NCI-H446 (cell line): Measurements from ENCODE around the gene RFX8.
"Not testable (repeated sequence)": the region's sequence is repeated elsewhere in the genome, so short reads cannot be mapped to it uniquely, and the experiment has no call there.

Experiments used
- DNase-seq, 2 experiments: peaks; one replicate each; lab custom pipeline; 2025; lab: John Stamatoyannopoulos, UW

Gene RFX8

GRCh38 chr2:101486258-101486701 lies 11.4 kb upstream of the RFX8 start:
- no peak for DNase-seq

- DNase-seq, result no peak
Observed at GRCh38 chr2:101485856-101486255, 10.9 kb upstream of the RFX8 start.

GRCh38 chr2:101480764-101481163 lies 5.9 kb upstream of the RFX8 start:
- no peak for DNase-seq

- no peak for DNase-seq
Observed at GRCh38 chr2:101479810-101480209, 4.9 kb upstream of the RFX8 start.

- no peak for DNase-seq
Observed at GRCh38 chr2:101479328-101479727, 4.4 kb upstream of the RFX8 start.

- no peak for DNase-seq
Observed at GRCh38 chr2:101478181-101479001, 3.5 kb upstream of the RFX8 start.

- no peak for DNase-seq
Observed at GRCh38 chr2:101477556-101477955, 2.6 kb upstream of the RFX8 start.

- DNase-seq, result no peak
Observed at GRCh38 chr2:101476605-101477208, 1.8 kb upstream of the RFX8 start.

GRCh38 chr2:101473911-101474701 lies 806 bp downstream of the RFX8 start:
- DNase-seq, result no peak

- DNase-seq, result no peak
Observed at GRCh38 chr2:101473591-101473910, 1.4 kb downstream of the RFX8 start.

GRCh38 chr2:101469863-101470262 lies 5.0 kb downstream of the RFX8 start:
- no peak for DNase-seq

- DNase-seq, result no peak
Observed at GRCh38 chr2:101467306-101467705, 7.6 kb downstream of the RFX8 start.

- DNase-seq, result no peak
Observed at GRCh38 chr2:101466426-101466825, 8.5 kb downstream of the RFX8 start.

- no peak for DNase-seq
Observed at GRCh38 chr2:101464841-101465240, 10.1 kb downstream of the RFX8 start.

GRCh38 chr2:101463911-101464641 lies 10.8 kb downstream of the RFX8 start:
- no peak for DNase-seq

GRCh38 chr2:101463421-101463820 lies 11.5 kb downstream of the RFX8 start:
- no peak for DNase-seq

GRCh38 chr2:101461381-101461780 lies 13.5 kb downstream of the RFX8 start:
- no peak for DNase-seq

GRCh38 chr2:101454408-101454807 lies 20.5 kb downstream of the RFX8 start:
- DNase-seq, result not testable (repeated sequence)

GRCh38 chr2:101450965-101451364 lies 23.9 kb downstream of the RFX8 start:
- DNase-seq, result no peak

GRCh38 chr2:101446869-101447268 lies 28.0 kb downstream of the RFX8 start:
- DNase-seq, result no peak

GRCh38 chr2:101442667-101443061 lies 32.2 kb downstream of the RFX8 start:
- no peak for DNase-seq

- no peak for DNase-seq
Observed at GRCh38 chr2:101442042-101442666, 32.8 kb downstream of the RFX8 start.
